ENCODE data around the gene AFP. TPM values are rescaled to one million over a fixed set of nuclear protein-coding genes. Genes with fewer than 3 reads are reported as not detected.

The AFP gene
- total RNA-seq, 1 donor from 2014 or later = not detected

DNA sequence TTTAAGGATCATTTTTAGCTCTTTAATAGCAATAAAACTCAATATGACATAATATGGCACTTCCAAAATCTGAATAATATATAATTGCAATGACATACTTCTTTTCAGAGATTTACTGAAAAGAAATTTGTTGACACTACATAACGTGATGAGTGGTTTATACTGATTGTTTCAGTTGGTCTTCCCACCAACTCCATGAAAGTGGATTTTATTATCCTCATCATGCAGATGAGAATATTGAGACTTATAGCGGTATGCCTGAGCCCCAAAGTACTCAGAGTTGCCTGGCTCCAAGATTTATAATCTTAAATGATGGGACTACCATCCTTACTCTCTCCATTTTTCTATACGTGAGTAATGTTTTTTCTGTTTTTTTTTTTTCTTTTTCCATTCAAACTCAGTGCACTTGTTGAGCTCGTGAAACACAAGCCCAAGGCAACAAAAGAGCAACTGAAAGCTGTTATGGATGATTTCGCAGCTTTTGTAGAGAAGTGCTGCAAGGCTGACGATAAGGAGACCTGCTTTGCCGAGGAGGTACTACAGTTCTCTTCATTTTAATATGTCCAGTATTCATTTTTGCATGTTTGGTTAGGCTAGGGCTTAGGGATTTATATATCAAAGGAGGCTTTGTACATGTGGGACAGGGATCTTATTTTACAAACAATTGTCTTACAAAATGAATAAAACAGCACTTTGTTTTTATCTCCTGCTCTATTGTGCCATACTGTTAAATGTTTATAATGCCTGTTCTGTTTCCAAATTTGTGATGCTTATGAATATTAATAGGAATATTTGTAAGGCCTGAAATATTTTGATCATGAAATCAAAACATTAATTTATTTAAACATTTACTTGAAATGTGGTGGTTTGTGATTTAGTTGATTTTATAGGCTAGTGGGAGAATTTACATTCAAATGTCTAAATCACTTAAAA, 16.6 kb upstream of the AFP start:
- DNase-seq = no peak
- no peaks in the 10 kb centered on the region for H3K9me3 ChIP-seq (replicated peaks)
- TF ChIP-seq, protein P1, sequence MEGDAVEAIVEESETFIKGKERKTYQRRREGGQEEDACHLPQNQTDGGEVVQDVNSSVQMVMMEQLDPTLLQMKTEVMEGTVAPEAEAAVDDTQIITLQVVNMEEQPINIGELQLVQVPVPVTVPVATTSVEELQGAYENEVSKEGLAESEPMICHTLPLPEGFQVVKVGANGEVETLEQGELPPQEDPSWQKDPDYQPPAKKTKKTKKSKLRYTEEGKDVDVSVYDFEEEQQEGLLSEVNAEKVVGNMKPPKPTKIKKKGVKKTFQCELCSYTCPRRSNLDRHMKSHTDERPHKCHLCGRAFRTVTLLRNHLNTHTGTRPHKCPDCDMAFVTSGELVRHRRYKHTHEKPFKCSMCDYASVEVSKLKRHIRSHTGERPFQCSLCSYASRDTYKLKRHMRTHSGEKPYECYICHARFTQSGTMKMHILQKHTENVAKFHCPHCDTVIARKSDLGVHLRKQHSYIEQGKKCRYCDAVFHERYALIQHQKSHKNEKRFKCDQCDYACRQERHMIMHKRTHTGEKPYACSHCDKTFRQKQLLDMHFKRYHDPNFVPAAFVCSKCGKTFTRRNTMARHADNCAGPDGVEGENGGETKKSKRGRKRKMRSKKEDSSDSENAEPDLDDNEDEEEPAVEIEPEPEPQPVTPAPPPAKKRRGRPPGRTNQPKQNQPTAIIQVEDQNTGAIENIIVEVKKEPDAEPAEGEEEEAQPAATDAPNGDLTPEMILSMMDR (IDR thresholded peaks at IDR 0.05; ENCODE audit: borderline replicate concordance) = no peak
- no peaks in the 10 kb centered on the region for H3K36me3 ChIP-seq
- H3K27me3 ChIP-seq (ENCODE audit: low read depth) = no peaks in the 10 kb centered on the region
- no peak overlapping the region for H3K27ac ChIP-seq (replicated peaks)
- H3K4me1 ChIP-seq = no peaks in the 10 kb centered on the region
- intact Hi-C loops (cut with micrococcal nuclease) = no loop called here
- H3K4me3 ChIP-seq = no peak overlapping the region

DNA sequence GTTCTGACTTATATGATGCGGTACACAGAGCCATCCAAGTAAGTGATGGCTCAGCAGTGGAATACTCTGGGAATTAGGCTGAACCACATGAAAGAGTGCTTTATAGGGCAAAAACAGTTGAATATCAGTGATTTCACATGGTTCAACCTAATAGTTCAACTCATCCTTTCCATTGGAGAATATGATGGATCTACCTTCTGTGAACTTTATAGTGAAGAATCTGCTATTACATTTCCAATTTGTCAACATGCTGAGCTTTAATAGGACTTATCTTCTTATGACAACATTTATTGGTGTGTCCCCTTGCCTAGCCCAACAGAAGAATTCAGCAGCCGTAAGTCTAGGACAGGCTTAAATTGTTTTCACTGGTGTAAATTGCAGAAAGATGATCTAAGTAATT, 15.4 kb upstream of the AFP start:
- Histone ChIP-seq H3K4me3 (no peak overlapping the region), H3K27ac (replicated peaks) (no peak overlapping the region), H3K36me3 (no peaks in the 10 kb centered on the region), H3K4me1 (no peaks in the 10 kb centered on the region), H3K27me3 (ENCODE audit: low read depth) (no peaks in the 10 kb centered on the region), H3K9me3 (replicated peaks) (no peaks in the 10 kb centered on the region)
- TF ChIP-seq, protein P1 (IDR thresholded peaks at IDR 0.05; ENCODE audit: borderline replicate concordance) = no peak
- intact Hi-C loops (cut with micrococcal nuclease) = no loop called here
- DNase-seq = no peak

- Histone ChIP-seq H3K36me3 (no peaks in the 10 kb centered on the region), H3K27me3 (ENCODE audit: low read depth) (no peaks in the 10 kb centered on the region), H3K4me1 (no peaks in the 10 kb centered on the region), H3K4me3 (no peak overlapping the region), H3K27ac (replicated peaks) (no peak overlapping the region), H3K9me3 (replicated peaks) (no peaks in the 10 kb centered on the region)
- intact Hi-C loops (cut with micrococcal nuclease) = no loop called here
- no peak for DNase-seq
- TF ChIP-seq, protein P1 (IDR thresholded peaks at IDR 0.05; ENCODE audit: borderline replicate concordance) = no peak
These were observed 14.1 kb upstream of the AFP start for GRCh38 chr4:73421708-73422457.

GRCh38 chr4:73422458-73422752, 13.6 kb upstream of the AFP start:
- no peak for DNase-seq
- H3K4me1 ChIP-seq = no peaks in the 10 kb centered on the region
- TF ChIP-seq, protein P1 (IDR thresholded peaks at IDR 0.05; ENCODE audit: borderline replicate concordance) = no peak
- H3K27me3 ChIP-seq (ENCODE audit: low read depth) = no peaks in the 10 kb centered on the region
- intact Hi-C loops (cut with micrococcal nuclease) = no loop called here
- no peak overlapping the region for H3K27ac ChIP-seq (replicated peaks)
- H3K36me3 ChIP-seq = no peaks in the 10 kb centered on the region
- no peak overlapping the region for H3K4me3 ChIP-seq
- no peaks in the 10 kb centered on the region for H3K9me3 ChIP-seq (replicated peaks)

DNA sequence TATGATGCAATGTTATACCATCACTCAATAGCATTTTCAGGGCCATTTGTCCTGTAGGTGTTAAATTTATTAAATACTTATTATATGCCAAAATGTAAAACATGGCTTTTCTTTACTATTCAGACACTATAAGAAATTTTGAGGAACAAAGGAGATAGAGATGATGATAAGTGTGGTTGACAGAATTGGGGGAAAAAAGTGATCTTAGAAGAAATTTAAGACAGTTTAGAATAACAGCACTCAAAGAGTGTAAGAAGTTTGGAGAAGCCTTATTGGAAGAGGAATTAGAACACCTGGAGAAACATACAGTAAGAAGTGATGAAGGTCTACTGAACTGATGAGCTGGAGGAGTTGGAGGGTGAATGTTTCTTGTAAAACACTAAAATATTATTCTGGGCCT, 12.8 kb upstream of the AFP start:
- Histone ChIP-seq H3K9me3 (replicated peaks) (no peaks in the 10 kb centered on the region), H3K4me1 (no peaks in the 10 kb centered on the region), H3K27me3 (ENCODE audit: low read depth) (no peaks in the 10 kb centered on the region), H3K4me3 (no peak overlapping the region), H3K27ac (replicated peaks) (no peak overlapping the region), H3K36me3 (no peaks in the 10 kb centered on the region)
- TF ChIP-seq, protein P1 (IDR thresholded peaks at IDR 0.05; ENCODE audit: borderline replicate concordance) = no peak
- intact Hi-C loops (cut with micrococcal nuclease) = no loop called here
- no peak for DNase-seq

Measured in left ventricle myocardium inferior (tissue), 1 donor.